SK-N-MC (cell line): ENCODE results near the gene DHX29.
"Not testable (repeated sequence)": the region's sequence is repeated elsewhere in the genome, so short reads cannot be mapped to it uniquely, and the experiment has no call there.

Experiments
- DNase-seq: peaks from one replicate; pipeline ENCODE4 v3.0.0-alpha.2; 2011; ENCODE audit warnings: low read depth, low spot score
- H3K27ac ChIP-seq: fragments of 200-600 bp; sonication (generic); 2 replicates; pipeline ENCODE4 v1.5.1; 2016; ENCODE audit warnings: mixed run types
- H3K36me3 ChIP-seq: fragments of 200-600 bp; sonication (generic); 2 replicates; pipeline ENCODE4 v1.6.1; 2017; ENCODE audit warnings: antibody characterized with exemption, low read length, mixed read lengths; ENCODE audit not compliant: insufficient read depth
- H3K4me3 ChIP-seq: fragments of 200-600 bp; sonication (generic); 2 replicates; pipeline ENCODE4 v1.5.1; 2016
- H3K9ac ChIP-seq: fragments of 200-600 bp; sonication (generic); 2 replicates; pipeline ENCODE4 v1.8.0; 2017; ENCODE audit warnings: mixed run types, mixed read lengths; ENCODE audit not compliant: insufficient read length
- H3K9me3 ChIP-seq: fragments of 200-600 bp; sonication (generic); 2 replicates; pipeline ENCODE4 v1.6.1; 2017; ENCODE audit warnings: low read depth, mild to moderate bottlenecking, antibody characterized with exemption, low read length, moderate library complexity, mixed read lengths
- EZH2 ChIP-seq: fragments of 200-600 bp; sonication (generic); IDR thresholded peaks from one replicate; pipeline ENCODE4 v1.6.1; 2017; ENCODE audit warnings: antibody characterized with exemption
- FOXP2 ChIP-seq: optimal IDR thresholded peaks from 2 replicates; pipeline ENCODE3; 2011; ENCODE audit warnings: mild to moderate bottlenecking, moderate library complexity; ENCODE audit not compliant: insufficient read depth; ENCODE audit errors: extremely low read length, control extremely low read depth
- POLR2AphosphoS5 ChIP-seq: IDR thresholded peaks from 2 replicates; pipeline ENCODE4 v1.6.1; 2012; ENCODE audit warnings: mild to moderate bottlenecking, low read depth, low read length, borderline replicate concordance

The DHX29 gene

DNA sequence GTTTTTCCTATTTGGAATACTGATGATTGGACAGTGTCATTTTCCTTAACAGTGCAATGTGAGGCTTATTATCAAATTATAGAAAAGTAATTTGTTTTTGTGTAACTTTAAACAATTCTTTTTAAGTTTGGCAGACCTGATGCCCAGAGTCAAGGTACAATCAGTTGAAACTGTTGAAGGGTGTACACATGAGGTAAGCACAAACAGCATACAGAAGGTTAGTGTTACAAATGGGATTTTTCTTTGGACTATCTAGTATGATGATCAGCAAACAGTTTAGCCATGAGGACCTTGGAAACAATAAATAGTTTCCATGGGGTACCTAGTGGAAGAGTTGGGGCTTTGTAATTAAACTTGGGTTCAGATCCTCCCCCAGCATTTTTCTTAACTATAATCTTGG lies 16.5 kb upstream of the DHX29 start:
- H3K27ac ChIP-seq = peak overlapping the region; percentile 19; the same call in 1 of the 2 replicates
- H3K9ac ChIP-seq = no peak overlapping the region
- TF ChIP-seq FOXP2 = no peak
- no peak for TF ChIP-seq EZH2
- no peak for TF ChIP-seq POLR2AphosphoS5
- DNase-seq = no peak
- no peaks in the 10 kb centered on the region for H3K9me3 ChIP-seq
- H3K4me3 ChIP-seq = no peak overlapping the region
- H3K36me3 ChIP-seq = peaks cover 40% of the 10 kb centered on the region

DNA sequence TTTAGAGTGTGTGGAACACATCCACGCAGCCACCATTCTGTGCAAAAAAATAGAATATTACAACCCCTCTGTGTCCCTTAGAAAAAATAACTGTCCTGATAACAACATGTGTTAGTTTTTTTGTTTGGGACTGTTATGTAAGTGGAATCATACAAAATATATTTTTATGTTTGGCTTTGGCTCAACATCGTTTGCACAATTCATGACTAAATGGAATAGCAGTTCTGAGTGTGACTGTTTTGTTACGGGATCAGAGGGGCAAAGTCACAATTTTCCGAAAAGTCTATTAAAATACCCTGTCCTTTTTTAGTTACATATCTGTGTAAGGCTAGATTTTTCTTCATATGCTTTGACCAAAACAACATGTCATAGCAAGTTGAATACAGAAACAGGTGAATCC lies 13.1 kb upstream of the DHX29 start:
- TF ChIP-seq EZH2 (no peak), FOXP2 (no peak)
- H3K9ac ChIP-seq = no peak overlapping the region

DNA sequence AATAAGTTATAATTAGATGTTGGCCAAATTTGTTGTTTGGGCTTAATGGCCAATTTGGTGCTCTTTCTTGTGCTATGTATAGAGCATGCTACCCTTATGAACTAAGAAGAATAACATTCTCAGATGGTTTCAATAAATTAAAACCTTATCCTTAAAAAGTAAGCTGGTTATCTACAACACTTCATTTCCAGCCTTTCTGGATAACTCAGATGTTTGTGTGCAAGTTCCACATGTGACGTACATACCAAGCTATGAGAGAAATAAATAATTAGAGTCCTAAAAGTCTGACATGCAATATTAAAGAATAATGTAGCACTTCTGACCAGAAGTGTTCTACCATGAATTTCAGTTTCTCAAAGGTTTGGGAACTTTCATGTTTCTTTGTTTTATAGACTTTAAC lies 12.0 kb upstream of the DHX29 start:
- no peak for DNase-seq
- TF ChIP-seq POLR2AphosphoS5 = no peak
- TF ChIP-seq FOXP2 = no peak
- no peak for TF ChIP-seq EZH2
- no peak overlapping the region for H3K9ac ChIP-seq
- peaks cover 36% of the 10 kb centered on the region for H3K36me3 ChIP-seq
- peak overlapping the region; percentile 17; the same call in 1 of the 2 replicates for H3K27ac ChIP-seq
- 0 out of 2 replicates have a peak, but pooled peaks cover 11% of the 10 kb centered on the region for H3K9me3 ChIP-seq
- no peak overlapping the region for H3K4me3 ChIP-seq

More for the DNA sequence above, 13.1 kb upstream of the DHX29 start:
- Histone ChIP-seq H3K36me3 (peaks cover 37% of the 10 kb centered on the region), H3K4me3 (no peak overlapping the region), H3K27ac (no peak overlapping the region), H3K9me3 (0 out of 2 replicates have a peak, but pooled peaks cover 4% of the 10 kb centered on the region)
- DNase-seq = no peak

DNA sequence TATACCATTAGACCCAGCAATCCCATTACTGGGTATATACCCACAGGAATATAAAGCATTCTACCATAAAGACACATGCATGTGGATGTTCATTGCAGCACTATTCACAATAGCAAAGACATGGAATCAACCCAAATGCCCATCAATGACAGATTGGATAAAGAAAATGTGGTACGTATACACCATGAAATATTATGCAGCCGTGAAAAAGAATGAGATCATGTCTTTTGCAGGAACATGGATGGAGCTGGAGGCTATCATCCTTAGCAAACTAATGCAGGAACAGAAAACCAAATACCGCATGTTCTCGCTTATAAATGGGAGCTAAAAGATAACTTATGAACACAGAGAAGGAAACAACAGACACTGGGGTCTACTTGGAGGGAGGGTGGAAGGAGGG lies 10.7 kb upstream of the DHX29 start:
- H3K4me3 ChIP-seq = not testable (repeated sequence)
- peaks cover 41% of the 10 kb centered on the region for H3K36me3 ChIP-seq

DNA sequence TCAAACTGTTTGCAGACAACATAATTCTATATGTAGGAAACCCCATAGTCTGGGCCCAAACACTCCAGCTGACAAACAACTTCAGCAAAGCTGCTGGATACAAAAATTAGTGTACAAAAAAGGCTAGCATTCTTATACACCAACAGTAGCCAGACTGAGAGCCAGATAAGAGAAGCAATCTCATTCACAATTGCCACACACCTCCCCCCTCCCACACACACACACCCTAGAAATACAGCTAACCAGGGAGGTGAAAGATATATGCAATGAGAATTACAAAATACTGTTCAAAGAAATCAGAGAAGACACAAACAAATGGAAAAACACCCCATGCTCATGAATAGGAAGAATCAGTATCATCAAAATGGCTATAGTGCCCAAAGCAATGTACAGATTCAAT lies 9.3 kb upstream of the DHX29 start:
- peaks cover 53% of the 10 kb centered on the region for H3K36me3 ChIP-seq
- H3K9ac ChIP-seq = no peak overlapping the region
- no peak for TF ChIP-seq POLR2AphosphoS5
- TF ChIP-seq FOXP2 = no peak
- TF ChIP-seq EZH2 = no peak
- no peak overlapping the region for H3K4me3 ChIP-seq
- no peak overlapping the region for H3K27ac ChIP-seq
- peaks cover 18% of the 10 kb centered on the region for H3K9me3 ChIP-seq
- no peak for DNase-seq

More for the DNA sequence above, 10.7 kb upstream of the DHX29 start:
- peaks cover 16% of the 10 kb centered on the region for H3K9me3 ChIP-seq
- not testable (repeated sequence) for H3K27ac ChIP-seq, DNase-seq, H3K9ac ChIP-seq

DNA sequence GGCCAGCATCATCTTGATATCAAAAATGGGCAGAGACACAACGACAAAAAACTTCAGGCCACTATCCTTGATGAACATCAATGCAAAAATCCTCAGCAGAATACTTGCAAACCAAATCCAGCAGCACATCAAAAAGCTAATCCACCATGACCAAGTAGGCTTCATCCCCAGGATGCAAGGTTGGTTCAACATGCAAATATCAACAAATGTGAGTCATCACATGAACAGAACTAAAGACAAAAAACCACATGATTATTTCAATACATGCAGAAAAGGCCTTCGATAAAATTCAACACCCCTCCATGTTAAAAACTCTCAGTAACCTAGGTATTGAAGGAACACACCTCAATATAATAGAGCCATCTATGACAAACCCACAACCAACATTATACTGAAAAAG lies 8.8 kb upstream of the DHX29 start:
- Histone ChIP-seq H3K4me3 (no peak overlapping the region), H3K36me3 (peaks cover 58% of the 10 kb centered on the region), H3K27ac (no peak overlapping the region), H3K9ac (no peak overlapping the region), H3K9me3 (peaks cover 21% of the 10 kb centered on the region)
- TF ChIP-seq EZH2 = no peak
- no peak for TF ChIP-seq FOXP2
- no peak for TF ChIP-seq POLR2AphosphoS5
- no peak for DNase-seq

DNA sequence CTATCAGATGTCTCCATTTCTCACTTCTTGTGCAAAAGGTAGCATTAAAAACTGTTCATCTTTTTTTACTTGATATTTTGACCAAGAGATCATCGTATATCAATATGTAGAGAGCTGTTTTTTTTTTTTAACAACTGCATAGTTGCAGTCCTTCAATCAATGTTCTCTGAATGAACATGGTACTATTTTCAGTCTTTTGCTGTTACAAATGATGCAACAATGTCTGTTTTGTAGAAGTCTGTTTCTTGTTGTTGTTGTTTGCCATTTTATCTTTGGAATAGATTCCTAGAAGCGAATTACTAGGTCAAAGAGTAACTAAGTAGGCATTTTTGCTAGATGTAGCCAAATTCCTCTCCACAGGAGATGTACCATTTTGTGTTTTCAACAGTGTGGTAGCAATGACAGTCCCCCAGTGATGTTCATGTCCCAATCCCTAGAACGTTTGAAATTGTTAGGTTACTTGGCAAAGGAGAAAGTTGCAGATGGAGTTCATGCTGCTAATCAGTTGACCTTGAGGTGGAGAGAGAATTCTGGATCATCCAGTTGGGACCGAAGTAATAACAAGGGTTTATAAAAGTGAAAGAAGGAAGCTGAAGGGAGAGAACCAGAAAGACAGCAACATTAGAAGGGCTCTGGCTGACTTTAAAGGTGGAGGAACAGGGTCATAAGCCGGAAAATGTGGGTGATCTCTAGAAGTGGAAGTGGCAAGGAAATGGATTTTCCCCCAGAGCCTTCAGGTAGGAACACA lies 6.5 kb upstream of the DHX29 start:
- DNase-seq = no peak
- H3K9ac ChIP-seq = no peak overlapping the region
- peaks cover 77% of the 10 kb centered on the region for H3K36me3 ChIP-seq

DNA sequence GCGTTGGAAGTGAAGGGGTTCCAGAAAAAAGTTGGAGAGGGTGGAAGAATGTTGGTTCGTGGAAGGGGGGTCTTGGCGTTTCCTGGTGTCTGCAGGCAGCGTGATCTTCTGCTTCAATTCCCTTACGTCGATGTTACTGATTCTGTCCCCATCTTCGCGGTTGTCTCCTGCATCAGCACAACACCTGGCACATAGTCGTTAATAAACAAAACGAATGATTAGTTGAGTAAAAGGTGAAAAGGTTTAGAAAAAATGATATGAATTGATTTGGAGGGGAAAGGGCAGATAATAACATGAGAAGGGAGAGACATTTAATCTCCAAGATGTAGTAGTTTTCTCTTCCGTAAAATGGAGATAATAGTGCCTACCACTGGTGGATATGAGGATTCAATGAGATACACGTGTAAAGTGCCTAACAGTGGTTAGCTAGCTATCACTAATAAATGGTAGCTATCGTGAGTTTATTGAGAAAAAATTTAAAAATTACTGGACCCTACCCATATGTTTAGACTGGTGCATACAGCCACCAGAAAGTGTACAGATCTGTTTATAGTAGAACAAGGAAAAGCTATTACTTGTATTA lies 851 bp upstream of the DHX29 start:
- Histone ChIP-seq H3K27ac (peak overlapping the region; percentile 99), H3K4me3 (peak overlapping the region; percentile 97), H3K9ac (peak overlapping the region; percentile 100), H3K36me3 (peaks cover 49% of the 10 kb centered on the region), H3K9me3 (peaks cover 7% of the 10 kb centered on the region)
- no peak for TF ChIP-seq POLR2AphosphoS5
- TF ChIP-seq EZH2 = no peak
- TF ChIP-seq FOXP2 = no peak
- DNase-seq = no peak

More for the DNA sequence above, 6.5 kb upstream of the DHX29 start:
- Histone ChIP-seq H3K9me3 (peaks cover 23% of the 10 kb centered on the region), H3K27ac (no peak overlapping the region), H3K4me3 (no peak overlapping the region)
- no peak for TF ChIP-seq EZH2
- TF ChIP-seq FOXP2 = no peak
- no peak for TF ChIP-seq POLR2AphosphoS5
